Common myeloid progenitor, CD34-positive (primary cell): Measurements from ENCODE around the gene AMMECR1L.

Experiments
- CTCF ChIA-PET: fragments of 350-600 bp; sonication (Branson Sonifier 250); formaldehyde crosslinking; loops from one replicate; lab custom pipeline; 2021; ENCODE audit warnings: antibody characterized with exemption; lab: Charles Lee
- POLR2A ChIA-PET: fragments of 350-600 bp; sonication (Branson Sonifier 250); formaldehyde crosslinking; loops from one replicate; lab custom pipeline; 2021; ENCODE audit warnings: antibody characterized with exemption; lab: Charles Lee
- DNase-seq, 3 donors: peaks; one replicate each; pipeline versions ENCODE4 v3.0.0 to v3.0.0-alpha.2; 2013
- H3K27ac ChIP-seq, 2 experiments: 1 replicate in 1 of 2; 2 replicates in 1 of 2; pipeline ENCODE4 v1.7.0; 2013; ENCODE audit warnings: inconsistent platforms in 2 of 2, low read length in 2 of 2, mild to moderate bottlenecking in 2 of 2, low read depth in 1 of 2, moderate library complexity in 1 of 2; ENCODE audit not compliant: severe bottlenecking in 2 of 2, insufficient read depth in 1 of 2, poor library complexity in 1 of 2
- H3K27me3 ChIP-seq, 5 experiments: replicated peaks in 2 of 5; 1 replicate in 3 of 5; 2 replicates in 2 of 5; pipeline versions ENCODE4 v1.6.1 to v1.7.0; 2013; ENCODE audit warnings: low read length in 4 of 5, mild to moderate bottlenecking in 2 of 5, moderate library complexity in 2 of 5, inconsistent platforms in 1 of 5; ENCODE audit not compliant: insufficient read depth in 5 of 5, control insufficient read depth in 4 of 5
- H3K36me3 ChIP-seq, 4 experiments: 1 replicate in 2 of 4; 2 replicates in 2 of 4; pipeline versions ENCODE4 v1.6.1 to v1.7.0; 2013; ENCODE audit warnings: low read length in 3 of 4, control low read depth in 1 of 4, mild to moderate bottlenecking in 1 of 4; ENCODE audit not compliant: control insufficient read depth in 4 of 4, insufficient read depth in 4 of 4
- H3K4me1 ChIP-seq, 4 experiments: 1 replicate in 3 of 4; 2 replicates in 1 of 4; pipeline versions ENCODE4 v1.6.1 to v1.7.1; 2013; ENCODE audit warnings: low read length in 3 of 4, mild to moderate bottlenecking in 3 of 4, control low read depth in 1 of 4, inconsistent platforms in 1 of 4, moderate library complexity in 1 of 4; ENCODE audit not compliant: control insufficient read depth in 4 of 4, insufficient read depth in 4 of 4; ENCODE audit errors: control extremely low read depth in 1 of 4
- H3K4me3 ChIP-seq, 7 experiments: 1 replicate in 4 of 7; 2 replicates in 3 of 7; pipeline versions ENCODE4 v1.5.1 to v1.7.0; 2013; ENCODE audit warnings: mild to moderate bottlenecking in 7 of 7, low read length in 6 of 7, moderate library complexity in 6 of 7, inconsistent platforms in 2 of 7, low read depth in 2 of 7, control low read depth in 1 of 7; ENCODE audit not compliant: insufficient read depth in 4 of 7, control insufficient read depth in 1 of 7; ENCODE audit errors: extremely low read depth in 1 of 7
- H3K9me3 ChIP-seq, 5 experiments: 1 replicate in 4 of 5; 2 replicates in 1 of 5; pipeline versions ENCODE4 v1.6.1 to v1.7.1; 2013; ENCODE audit warnings: low read length in 4 of 5, mild to moderate bottlenecking in 2 of 5, inconsistent platforms in 1 of 5, low read depth in 1 of 5, moderate library complexity in 1 of 5; ENCODE audit not compliant: control insufficient read depth in 4 of 5, insufficient read depth in 2 of 5; ENCODE audit errors: control extremely low read depth in 1 of 5
- WGBS: methylation state at CpG from one replicate; pipeline ENCODE4 v1.1.5; 2013; ENCODE audit not compliant: insufficient coverage; 5-methylcytosine and 5-hydroxymethylcytosine counted together

Gene AMMECR1L

GRCh38 chr2:127847931-127848330 is 37.8 kb downstream of the AMMECR1L start:
- H3K36me3 ChIP-seq = peaks cover 24 to 73% (median 50%) of the 10 kb centered on the region in 4 experiments
- 100% methylated on average over 2 of the region's 7 CpGs for WGBS
- ChIA-PET CTCF (interaction anchor here (0.6 to 0.7 kb wide), 2 partner anchors 11 to 41 kb away, joined by 3 to 4 read pairs; no protein-coding TSS in a partner anchor), POLR2A (interaction anchor here (0.6 kb wide), 1 partner anchor 605 kb away, joined by 3 read pairs; no protein-coding TSS in a partner anchor)
- H3K4me1 ChIP-seq = no peaks in the 10 kb centered on the region
- H3K27ac ChIP-seq = no peak overlapping the region
- no peak for DNase-seq
- no peak overlapping the region for H3K4me3 ChIP-seq
- no peaks in the 10 kb centered on the region for H3K9me3 ChIP-seq
- H3K27me3 ChIP-seq = no peaks in the 10 kb centered on the region

GRCh38 chr2:127844973-127845372 is 40.8 kb downstream of the AMMECR1L start:
- H3K27me3 ChIP-seq = no peaks in the 10 kb centered on the region
- WGBS = 100% methylated on average over 4 of the region's 4 CpGs
- no peak for DNase-seq
- no peaks in the 10 kb centered on the region for H3K9me3 ChIP-seq
- H3K4me1 ChIP-seq = no peaks in the 10 kb centered on the region
- POLR2A ChIA-PET = no interaction called here
- H3K27ac ChIP-seq = no peak overlapping the region
- peaks cover 17 to 46% (median 35%) of the 10 kb centered on the region in 4 experiments for H3K36me3 ChIP-seq
- CTCF ChIA-PET = interaction anchor here (1.0 to 1.3 kb wide), 4 partner anchors 8 to 53 kb away, joined by 3 to 4 read pairs (median 3); no protein-coding TSS in a partner anchor
- no peak overlapping the region for H3K4me3 ChIP-seq

GRCh38 chr2:127843677-127844076 is 42.1 kb downstream of the AMMECR1L start:
- H3K4me1 ChIP-seq = no peaks in the 10 kb centered on the region
- H3K27ac ChIP-seq = no peak overlapping the region
- H3K27me3 ChIP-seq = no peaks in the 10 kb centered on the region
- ChIA-PET CTCF (interaction anchor here (1.0 to 1.3 kb wide), 5 partner anchors 10 to 252 kb away, joined by 3 to 5 read pairs (median 3); no protein-coding TSS in a partner anchor), POLR2A (no interaction called here)
- no peak for DNase-seq
- WGBS = 100% methylated on average over 6 of the region's 6 CpGs
- no peak overlapping the region for H3K4me3 ChIP-seq
- no peaks in the 10 kb centered on the region for H3K9me3 ChIP-seq
- H3K36me3 ChIP-seq = peaks cover 11 to 35% (median 27%) of the 10 kb centered on the region in 4 experiments

GRCh38 chr2:127841466-127842178 is 44.1 kb downstream of the AMMECR1L start:
- Histone ChIP-seq H3K27ac (no peak overlapping the region), H3K36me3 (peaks cover 6 to 16% (median 11%) of the 10 kb centered on the region in 4 experiments), H3K27me3 (no peaks in the 10 kb centered on the region), H3K4me3 (no peak overlapping the region), H3K9me3 (no peaks in the 10 kb centered on the region), H3K4me1 (no peaks in the 10 kb centered on the region)
- no peak for DNase-seq
- 81% methylated on average over 20 of the region's 20 CpGs for WGBS
- POLR2A ChIA-PET = interaction anchor here (0.5 kb wide), 1 partner anchor 73 kb away, joined by 3 read pairs; no protein-coding TSS in a partner anchor
- CTCF ChIA-PET = interaction anchor here (0.9 to 1.6 kb wide), 3 partner anchors 9 to 16 kb away, joined by 3 to 5 read pairs (median 3); no protein-coding TSS in a partner anchor

GRCh38 chr2:127840893-127841292 is 44.9 kb downstream of the AMMECR1L start:
- POLR2A ChIA-PET = no interaction called here
- Histone ChIP-seq H3K9me3 (no peaks in the 10 kb centered on the region), H3K4me3 (no peak overlapping the region), H3K27me3 (no peaks in the 10 kb centered on the region), H3K27ac (no peak overlapping the region), H3K4me1 (no peaks in the 10 kb centered on the region), H3K36me3 (peaks cover 3 to 9% (median 6%) of the 10 kb centered on the region in 4 experiments)
- WGBS = 91% methylated on average over 2 of the region's 4 CpGs
- CTCF ChIA-PET = interaction anchor here (0.9 to 1.6 kb wide), 2 partner anchors 11 to 15 kb away, joined by 3 to 5 read pairs; no protein-coding TSS in a partner anchor
- DNase-seq = no peak

- peaks cover 2 to 12% (median 7%) of the 10 kb centered on the region in 4 experiments for H3K4me1 ChIP-seq
- H3K27me3 ChIP-seq = no peaks in the 10 kb centered on the region
- no peak overlapping the region for H3K4me3 ChIP-seq
- DNase-seq = no peak
- no peaks in the 10 kb centered on the region for H3K36me3 ChIP-seq
- 100% methylated on average over 1 of the region's 3 CpGs for WGBS
- ChIA-PET CTCF (interaction anchor here (1.6 kb wide), 1 partner anchor 50 kb away, joined by 3 read pairs; no protein-coding TSS in a partner anchor), POLR2A (no interaction called here)
- H3K9me3 ChIP-seq = no peaks in the 10 kb centered on the region
- H3K27ac ChIP-seq = no peak overlapping the region
These were observed 50.8 kb downstream of the AMMECR1L start for GRCh38 chr2:127834951-127835350.

GRCh38 chr2:127829845-127830246 is 55.9 kb downstream of the AMMECR1L start:
- no peaks in the 10 kb centered on the region for H3K27me3 ChIP-seq
- H3K9me3 ChIP-seq = peaks cover 0 to 18% (median 7%) of the 10 kb centered on the region in 5 experiments
- WGBS = 0% methylated on average over 1 of the region's 5 CpGs
- POLR2A ChIA-PET = no interaction called here
- H3K4me1 ChIP-seq = peaks cover 6 to 21% (median 16%) of the 10 kb centered on the region in 4 experiments
- no peaks in the 10 kb centered on the region for H3K36me3 ChIP-seq
- H3K4me3 ChIP-seq = peak overlapping the region in 2 of 7 experiments; percentile 17 to 26
- H3K27ac ChIP-seq = no peak overlapping the region
- DNase-seq = peak; percentile 67 to 94 (median 90)
- CTCF ChIA-PET = interaction anchor here (1.1 kb wide), 1 partner anchor 19 kb away, joined by 3 read pairs; the partner anchor contains the start of gene WDR33
